PFSK-1 (cell line): ENCODE results near the gene SYNDIG1.

Source experiments
- POLR2AphosphoS5 ChIP-seq: IDR thresholded peaks from 2 replicates; pipeline ENCODE4 v1.6.1; 2012; ENCODE audit warnings: low read depth, mild to moderate bottlenecking, control low read depth, low read length, moderate library complexity
- REST ChIP-seq, 2 experiments: IDR thresholded peaks; 2 replicates each; pipeline versions ENCODE4 v1.6.1 to v1.8.0; 2011 to 2012; ENCODE audit warnings: low read depth in 2 of 2, low read length in 2 of 2, control low read depth in 1 of 2, inconsistent platforms in 1 of 2, mild to moderate bottlenecking in 1 of 2, moderate library complexity in 1 of 2; ENCODE audit not compliant: insufficient read depth in 1 of 2
- TAF1 ChIP-seq: IDR thresholded peaks from 2 replicates; pipeline ENCODE4 v1.6.1; 2012; ENCODE audit warnings: low read length, control low read depth, borderline replicate concordance; ENCODE audit not compliant: insufficient read depth

- no peak for TF ChIP-seq REST (IDR thresholded peaks at IDR 0.05; ENCODE audit: insufficient read depth in 1 of 2, low read depth in 2 of 2, low read length in 2 of 2)
- no peak for TF ChIP-seq TAF1
- no peak for TF ChIP-seq POLR2AphosphoS5
Observed at GRCh38 chr20:24679448-24680047, 210.1 kb downstream of the SYNDIG1 start.
